VCaP (cell line): ENCODE data around the gene STAT4.
A peak's percentile ranks its signal among the peaks of the same experiment; 100 is the strongest.

Experiments
- H3K27ac ChIP-seq: fragments of 450-650 bp; 2 replicates; pipeline ENCODE4 v1.5.1; 2017
- TF ChIP-seq, protein P1 (sequence below): fragments of 450-650 bp; conservative IDR thresholded peaks from 2 replicates; pipeline ENCODE4 v1.5.1; 2017; ENCODE audit warnings: mild to moderate bottlenecking, moderate library complexity

STAT4 gene, protein sequence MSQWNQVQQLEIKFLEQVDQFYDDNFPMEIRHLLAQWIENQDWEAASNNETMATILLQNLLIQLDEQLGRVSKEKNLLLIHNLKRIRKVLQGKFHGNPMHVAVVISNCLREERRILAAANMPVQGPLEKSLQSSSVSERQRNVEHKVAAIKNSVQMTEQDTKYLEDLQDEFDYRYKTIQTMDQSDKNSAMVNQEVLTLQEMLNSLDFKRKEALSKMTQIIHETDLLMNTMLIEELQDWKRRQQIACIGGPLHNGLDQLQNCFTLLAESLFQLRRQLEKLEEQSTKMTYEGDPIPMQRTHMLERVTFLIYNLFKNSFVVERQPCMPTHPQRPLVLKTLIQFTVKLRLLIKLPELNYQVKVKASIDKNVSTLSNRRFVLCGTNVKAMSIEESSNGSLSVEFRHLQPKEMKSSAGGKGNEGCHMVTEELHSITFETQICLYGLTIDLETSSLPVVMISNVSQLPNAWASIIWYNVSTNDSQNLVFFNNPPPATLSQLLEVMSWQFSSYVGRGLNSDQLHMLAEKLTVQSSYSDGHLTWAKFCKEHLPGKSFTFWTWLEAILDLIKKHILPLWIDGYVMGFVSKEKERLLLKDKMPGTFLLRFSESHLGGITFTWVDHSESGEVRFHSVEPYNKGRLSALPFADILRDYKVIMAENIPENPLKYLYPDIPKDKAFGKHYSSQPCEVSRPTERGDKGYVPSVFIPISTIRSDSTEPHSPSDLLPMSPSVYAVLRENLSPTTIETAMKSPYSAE

DNA sequence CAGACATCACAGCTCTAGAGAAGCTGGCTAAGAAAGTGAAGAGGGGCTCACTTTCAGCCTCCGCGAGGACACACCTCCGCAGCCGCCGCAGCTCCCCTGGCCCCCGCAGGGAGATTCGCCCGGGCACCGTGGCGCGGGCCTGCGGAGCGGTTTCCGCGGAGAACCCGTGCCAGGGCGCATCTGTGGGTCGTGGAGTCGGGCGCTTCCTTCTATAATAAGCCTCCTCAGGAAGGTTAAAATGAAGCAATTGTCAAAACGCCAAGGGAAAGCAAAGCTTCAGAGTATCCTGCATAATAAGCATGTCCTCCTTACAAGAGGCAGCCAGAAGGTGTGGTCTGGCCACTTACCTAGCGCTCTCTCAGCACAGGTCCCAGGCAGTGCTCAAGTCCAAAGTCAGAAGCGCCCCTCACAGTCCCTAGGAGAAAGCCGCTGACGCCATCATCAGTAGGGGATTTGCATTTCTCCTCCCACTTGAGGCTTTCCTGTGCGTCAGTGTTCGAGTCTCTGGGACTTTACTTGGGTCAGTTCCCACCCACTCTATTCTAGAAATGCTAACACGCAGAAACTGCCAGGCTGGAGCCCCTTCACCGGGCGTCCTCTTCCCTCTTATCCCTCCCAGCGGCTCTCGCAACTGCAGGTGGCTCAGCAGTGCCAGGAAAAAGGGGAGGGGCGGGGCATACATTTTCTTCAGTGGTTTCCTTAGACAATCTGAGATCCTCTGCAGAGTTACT, at the start of gene STAT4:
TSS of gene STAT4 (minus strand) at position 395 of the 731 bp plus-strand sequence. CDS start 2,791 bp downstream, outside the sequence.
- peak within 1 kb of the TSS; percentile 38 for H3K27ac ChIP-seq
- TF ChIP-seq, protein P1, sequence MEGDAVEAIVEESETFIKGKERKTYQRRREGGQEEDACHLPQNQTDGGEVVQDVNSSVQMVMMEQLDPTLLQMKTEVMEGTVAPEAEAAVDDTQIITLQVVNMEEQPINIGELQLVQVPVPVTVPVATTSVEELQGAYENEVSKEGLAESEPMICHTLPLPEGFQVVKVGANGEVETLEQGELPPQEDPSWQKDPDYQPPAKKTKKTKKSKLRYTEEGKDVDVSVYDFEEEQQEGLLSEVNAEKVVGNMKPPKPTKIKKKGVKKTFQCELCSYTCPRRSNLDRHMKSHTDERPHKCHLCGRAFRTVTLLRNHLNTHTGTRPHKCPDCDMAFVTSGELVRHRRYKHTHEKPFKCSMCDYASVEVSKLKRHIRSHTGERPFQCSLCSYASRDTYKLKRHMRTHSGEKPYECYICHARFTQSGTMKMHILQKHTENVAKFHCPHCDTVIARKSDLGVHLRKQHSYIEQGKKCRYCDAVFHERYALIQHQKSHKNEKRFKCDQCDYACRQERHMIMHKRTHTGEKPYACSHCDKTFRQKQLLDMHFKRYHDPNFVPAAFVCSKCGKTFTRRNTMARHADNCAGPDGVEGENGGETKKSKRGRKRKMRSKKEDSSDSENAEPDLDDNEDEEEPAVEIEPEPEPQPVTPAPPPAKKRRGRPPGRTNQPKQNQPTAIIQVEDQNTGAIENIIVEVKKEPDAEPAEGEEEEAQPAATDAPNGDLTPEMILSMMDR, result no peak

DNA sequence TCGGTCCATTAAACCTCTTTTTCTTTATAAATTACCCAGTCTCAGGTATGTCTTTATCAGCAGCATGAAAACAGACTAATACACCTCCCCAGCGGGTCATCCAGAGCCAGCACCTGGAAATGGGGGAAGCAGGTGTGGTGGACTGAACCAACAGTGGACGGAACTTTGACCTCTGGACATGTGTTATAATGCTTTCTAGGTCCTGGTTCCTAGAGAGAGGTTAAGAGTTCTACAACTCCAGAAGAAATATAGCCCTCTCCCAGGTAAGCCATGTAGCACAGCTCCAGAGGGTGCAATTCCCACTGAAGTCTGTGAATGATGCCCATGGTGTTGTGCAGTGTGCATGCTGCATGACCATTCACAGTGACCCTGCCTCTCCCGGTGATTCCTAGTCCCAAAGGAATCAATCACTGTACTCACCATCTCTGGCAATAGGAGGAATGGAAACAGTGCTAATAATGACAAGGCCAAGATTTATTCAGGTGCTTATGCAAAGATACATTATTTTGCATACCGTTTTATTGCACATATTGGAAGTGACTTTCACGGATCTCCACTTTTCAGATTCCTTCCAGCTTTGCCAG, 49.2 kb upstream of the STAT4 start:
- TF ChIP-seq, protein P1, result no peak
- H3K27ac ChIP-seq, result no peak overlapping the region

DNA sequence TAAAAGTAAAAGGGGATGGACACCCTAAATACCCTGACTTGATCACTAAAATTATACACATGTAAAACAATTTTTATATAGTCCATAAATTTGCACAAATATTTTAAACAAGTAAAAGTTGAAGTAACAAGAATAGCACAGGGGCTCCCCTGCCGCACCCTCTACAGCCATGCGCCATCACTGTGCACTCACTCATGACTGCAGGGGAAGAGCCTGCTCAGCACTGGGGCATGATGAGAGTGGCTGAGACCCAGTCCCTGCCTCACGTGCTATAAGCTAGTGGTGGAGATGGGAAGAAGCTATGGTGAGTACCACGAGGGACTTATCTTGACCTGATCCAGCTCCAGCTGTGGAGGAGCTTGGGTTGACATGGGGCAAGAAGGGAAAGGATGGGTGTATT, 47.5 kb upstream of the STAT4 start:
- TF ChIP-seq, protein P1, result no peak
- no peak overlapping the region for H3K27ac ChIP-seq

DNA sequence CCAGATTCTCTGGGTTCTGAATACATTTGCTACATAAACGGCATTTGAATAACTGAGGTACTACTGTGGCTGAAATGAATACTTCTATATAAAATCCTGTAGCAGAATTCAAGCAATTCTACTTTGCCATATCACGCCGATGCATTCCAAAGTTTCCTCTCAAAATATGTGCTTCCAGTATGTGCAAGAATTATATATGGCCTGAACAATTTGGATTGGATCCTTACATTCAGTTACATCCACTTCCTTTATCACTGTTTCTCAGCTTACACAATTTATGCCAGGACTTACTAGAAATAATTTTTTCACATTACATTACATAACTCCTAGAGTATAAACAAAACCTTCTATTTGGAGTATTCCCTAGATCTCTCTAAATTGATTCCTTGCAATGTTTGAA, 46.3 kb upstream of the STAT4 start:
- TF ChIP-seq, protein P1, result no peak

DNA sequence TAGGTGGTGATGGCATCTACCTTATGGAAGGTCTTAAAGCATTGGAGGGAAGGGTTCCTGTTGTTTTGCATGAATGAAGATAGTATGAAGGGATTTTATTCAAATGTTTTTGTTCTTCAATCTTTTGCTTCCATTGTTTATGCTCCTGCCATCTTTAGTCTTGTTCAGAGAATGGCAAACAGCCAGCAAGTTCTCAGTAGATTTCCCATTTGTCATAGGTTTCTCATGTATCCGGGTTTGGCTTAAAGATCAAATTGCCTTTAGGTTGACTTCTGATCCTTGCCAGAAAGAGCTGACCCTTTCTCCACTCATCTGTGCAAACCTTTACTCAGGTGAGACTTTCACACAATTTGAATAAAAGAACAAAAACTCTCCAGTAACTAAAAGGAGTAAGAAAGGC, 44.2 kb upstream of the STAT4 start:
- TF ChIP-seq, protein P1, result no peak
- no peak overlapping the region for H3K27ac ChIP-seq

More for the DNA sequence above, 46.3 kb upstream of the STAT4 start:
- H3K27ac ChIP-seq, result no peak overlapping the region

DNA sequence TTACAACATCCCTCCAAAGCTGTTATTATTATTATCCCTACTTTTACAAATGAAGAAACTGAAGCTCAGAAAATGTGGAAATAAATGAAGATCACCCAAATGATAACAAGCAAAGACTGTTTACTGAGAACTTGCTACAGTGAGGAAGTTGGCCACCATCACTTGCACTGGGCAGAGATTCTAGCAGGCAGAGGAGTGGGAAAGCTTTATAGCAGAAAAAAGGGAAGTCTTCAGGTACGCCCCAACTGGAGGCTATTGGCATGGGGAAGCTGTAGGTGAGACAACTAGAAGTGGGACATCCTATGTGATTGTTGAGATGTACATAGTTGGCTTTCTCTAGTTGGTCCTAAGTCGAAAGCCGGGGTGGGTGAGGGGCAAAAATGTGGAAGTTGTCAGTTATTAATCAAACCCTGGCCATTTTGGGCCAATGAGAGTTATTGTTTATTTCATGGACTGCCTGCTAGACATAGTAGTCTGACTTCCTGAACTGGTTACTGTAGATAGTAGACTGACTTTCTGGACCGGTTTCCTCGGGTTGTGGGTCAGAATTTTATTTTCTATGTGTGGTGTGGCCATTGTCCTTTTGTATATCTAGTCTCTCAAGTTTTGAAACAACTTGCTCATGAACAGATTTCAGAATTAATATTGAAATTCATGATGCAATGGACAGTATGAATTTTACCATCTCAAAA, 40.2 kb upstream of the STAT4 start:
- TF ChIP-seq, protein P1, result no peak

More for the DNA sequence above, 40.2 kb upstream of the STAT4 start:
- no peak overlapping the region for H3K27ac ChIP-seq
